ENCODE data around the gene NELFE. TPM values are rescaled to one million over a fixed set of nuclear protein-coding genes. Genes with fewer than 3 reads are reported as not detected.

The NELFE gene
- total RNA-seq, 4 donors from 2014 or later = 79.3 to 81.7 (median 81.1) TPM

DNA sequence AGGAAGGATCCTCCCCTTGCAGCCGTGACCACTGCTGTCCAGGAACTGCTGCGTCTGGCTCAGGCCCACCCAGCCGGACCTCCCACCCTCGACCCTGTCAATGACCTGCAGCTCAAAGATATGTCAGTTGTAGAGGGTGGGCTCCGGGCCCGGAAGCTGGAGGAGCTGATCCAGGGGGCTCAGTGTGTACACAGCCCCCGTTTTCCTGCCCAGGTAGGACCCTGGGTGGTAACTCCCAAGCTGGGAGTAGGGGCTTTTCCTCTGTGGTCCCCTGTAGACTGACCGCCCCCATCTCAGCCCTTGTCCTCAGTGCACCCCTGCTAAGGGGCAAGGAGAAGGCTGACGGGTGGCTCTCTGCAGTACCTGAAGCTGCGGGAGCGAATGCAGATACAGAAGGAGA is 9.6 kb upstream of the NELFE start:
- peaks cover 19 to 33% (median 29%) of the 10 kb centered on the region in 4 donors for H3K4me1 ChIP-seq
- intact Hi-C loops (cut with DNase I) = no loop called here
- H3K27me3 ChIP-seq = no peaks in the 10 kb centered on the region
- no peak overlapping the region for H3K27ac ChIP-seq (replicated peaks in 1 of 4)
- no peak for TF ChIP-seq POLR2AphosphoS5 (IDR thresholded peaks at IDR 0.05)
- no peak for TF ChIP-seq EP300 (IDR thresholded peaks at IDR 0.05)
- TF ChIP-seq, protein P1, sequence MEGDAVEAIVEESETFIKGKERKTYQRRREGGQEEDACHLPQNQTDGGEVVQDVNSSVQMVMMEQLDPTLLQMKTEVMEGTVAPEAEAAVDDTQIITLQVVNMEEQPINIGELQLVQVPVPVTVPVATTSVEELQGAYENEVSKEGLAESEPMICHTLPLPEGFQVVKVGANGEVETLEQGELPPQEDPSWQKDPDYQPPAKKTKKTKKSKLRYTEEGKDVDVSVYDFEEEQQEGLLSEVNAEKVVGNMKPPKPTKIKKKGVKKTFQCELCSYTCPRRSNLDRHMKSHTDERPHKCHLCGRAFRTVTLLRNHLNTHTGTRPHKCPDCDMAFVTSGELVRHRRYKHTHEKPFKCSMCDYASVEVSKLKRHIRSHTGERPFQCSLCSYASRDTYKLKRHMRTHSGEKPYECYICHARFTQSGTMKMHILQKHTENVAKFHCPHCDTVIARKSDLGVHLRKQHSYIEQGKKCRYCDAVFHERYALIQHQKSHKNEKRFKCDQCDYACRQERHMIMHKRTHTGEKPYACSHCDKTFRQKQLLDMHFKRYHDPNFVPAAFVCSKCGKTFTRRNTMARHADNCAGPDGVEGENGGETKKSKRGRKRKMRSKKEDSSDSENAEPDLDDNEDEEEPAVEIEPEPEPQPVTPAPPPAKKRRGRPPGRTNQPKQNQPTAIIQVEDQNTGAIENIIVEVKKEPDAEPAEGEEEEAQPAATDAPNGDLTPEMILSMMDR (IDR thresholded peaks at IDR 0.05) = no peak
- no peak for TF ChIP-seq POLR2A (IDR thresholded peaks at IDR 0.05; ENCODE audit: low read depth)
- peaks cover 26 to 76% (median 71%) of the 10 kb centered on the region in 4 donors for H3K36me3 ChIP-seq
- H3K4me3 ChIP-seq = no peak overlapping the region
- no peaks in the 10 kb centered on the region for H3K9me3 ChIP-seq
- DNase-seq (ENCODE audit: extremely low spot score) = no peak
- WGBS = 70% methylated on average over 3 of the region's 11 CpGs

DNA sequence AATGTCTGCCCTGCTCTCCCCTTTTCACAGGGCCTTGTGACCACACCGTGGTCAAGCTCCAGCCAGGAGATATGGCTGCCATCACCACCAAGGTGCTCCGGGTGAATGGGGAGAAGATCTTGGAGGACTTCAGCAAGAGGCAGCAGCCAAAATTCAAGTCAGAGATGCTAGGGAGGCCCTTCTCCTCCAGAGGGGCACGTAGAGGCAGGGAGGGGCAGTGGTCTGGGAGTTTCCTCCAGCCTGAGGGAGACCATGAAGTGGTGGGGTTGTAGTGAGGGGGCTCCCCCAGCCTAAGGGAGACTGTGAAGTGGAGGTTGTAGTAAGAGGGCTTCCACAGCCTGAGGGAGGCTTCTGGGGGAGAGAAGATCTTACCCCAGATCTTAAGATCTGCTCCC is 9.2 kb upstream of the NELFE start:
- no peak overlapping the region for H3K4me3 ChIP-seq
- no peak overlapping the region for H3K27ac ChIP-seq (replicated peaks in 1 of 4)
- no peak for DNase-seq (ENCODE audit: extremely low spot score)
- H3K9me3 ChIP-seq = no peaks in the 10 kb centered on the region
- peaks cover 28 to 80% (median 75%) of the 10 kb centered on the region in 4 donors for H3K36me3 ChIP-seq
- TF ChIP-seq POLR2A (IDR thresholded peaks at IDR 0.05; ENCODE audit: low read depth) (no peak), EP300 (IDR thresholded peaks at IDR 0.05) (no peak), POLR2AphosphoS5 (IDR thresholded peaks at IDR 0.05) (no peak)
- TF ChIP-seq, protein P1 (IDR thresholded peaks at IDR 0.05) = no peak
- intact Hi-C loops (cut with DNase I) = no loop called here
- H3K27me3 ChIP-seq = no peaks in the 10 kb centered on the region
- H3K4me1 ChIP-seq = peaks cover 15 to 29% (median 25%) of the 10 kb centered on the region in 4 donors
- WGBS = 100% methylated on average over 1 of the region's 3 CpGs

DNA sequence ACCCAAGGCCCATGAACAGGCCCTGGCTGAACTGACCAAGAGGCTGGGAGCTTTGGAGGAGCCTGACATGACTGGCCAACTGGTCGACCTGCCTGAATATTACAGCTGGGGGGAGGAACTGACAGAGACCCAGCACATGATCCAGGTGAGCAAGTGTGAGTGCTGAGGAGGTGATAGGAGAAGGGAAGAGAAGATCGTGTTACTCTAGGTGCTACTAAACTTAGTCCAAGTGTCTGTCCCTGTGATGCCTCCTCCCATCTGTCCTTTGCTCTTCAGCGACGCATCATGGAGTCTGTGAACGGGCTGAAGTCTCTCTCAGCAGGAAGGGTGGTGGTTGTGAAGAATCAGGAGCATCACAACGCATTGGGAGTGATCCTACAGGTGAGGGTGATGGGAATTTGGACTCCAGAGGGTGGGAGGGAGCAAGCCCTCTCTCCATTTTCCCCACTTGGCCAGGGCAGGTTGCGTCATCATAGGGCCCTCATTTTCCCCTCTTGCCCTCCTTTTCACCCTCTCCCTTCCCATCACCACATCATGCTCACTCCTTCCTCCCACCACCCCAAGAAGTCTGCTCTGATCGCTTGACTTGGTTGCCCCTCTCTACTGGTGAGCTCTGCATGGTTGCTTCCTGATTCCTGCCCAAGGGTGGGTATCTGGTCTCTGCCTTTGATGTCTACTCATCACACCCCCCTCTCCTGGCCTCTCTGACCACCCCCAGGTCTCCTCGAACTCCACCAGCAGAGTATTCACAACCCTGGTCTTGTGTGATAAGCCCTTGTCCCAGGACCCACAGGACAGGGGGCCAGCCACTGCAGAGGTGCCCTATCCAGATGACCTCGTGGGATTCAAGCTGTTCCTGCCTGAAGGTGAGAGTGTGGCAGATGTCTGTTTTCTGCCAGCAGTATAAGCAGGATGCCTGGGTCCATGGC is 8.5 kb upstream of the NELFE start:
- Histone ChIP-seq H3K4me3 (no peak overlapping the region), H3K36me3 (peaks cover 33 to 87% (median 82%) of the 10 kb centered on the region in 4 donors), H3K27me3 (no peaks in the 10 kb centered on the region), H3K4me1 (peaks cover 12 to 25% (median 21%) of the 10 kb centered on the region in 4 donors), H3K27ac (replicated peaks in 1 of 4) (no peak overlapping the region), H3K9me3 (no peaks in the 10 kb centered on the region)
- intact Hi-C loops (cut with DNase I) = no loop called here
- no peak for DNase-seq (ENCODE audit: extremely low spot score)
- TF ChIP-seq EP300 (IDR thresholded peaks at IDR 0.05) (no peak), POLR2A (IDR thresholded peaks at IDR 0.05; ENCODE audit: low read depth) (no peak), POLR2AphosphoS5 (IDR thresholded peaks at IDR 0.05) (no peak)
- TF ChIP-seq, protein P1 (IDR thresholded peaks at IDR 0.05) = no peak
- 78% methylated on average over 10 of the region's 10 CpGs for whole genome bisulfite sequencing

DNA sequence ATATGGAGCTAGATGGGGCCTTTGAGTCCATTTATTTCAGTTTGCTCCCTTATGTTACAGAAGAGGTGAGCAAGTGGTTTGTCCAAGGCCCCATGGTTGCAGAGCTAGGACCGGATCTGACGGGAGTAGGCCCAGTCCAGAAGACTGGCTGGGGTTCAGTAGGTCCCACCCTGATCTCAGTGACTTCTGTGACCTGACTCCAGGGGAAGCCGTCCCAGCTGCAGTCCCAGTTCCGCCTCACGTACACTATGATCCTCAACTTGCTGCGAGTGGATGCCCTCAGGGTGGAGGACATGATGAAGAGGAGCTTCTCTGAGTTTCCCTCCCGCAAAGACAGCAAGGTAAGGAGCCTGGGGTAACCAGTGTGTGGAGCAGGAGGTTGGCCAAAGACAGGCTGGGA is 7.7 kb upstream of the NELFE start:
- 93% methylated on average over 7 of the region's 7 CpGs for WGBS
- Histone ChIP-seq H3K27ac (replicated peaks in 1 of 4) (no peak overlapping the region), H3K27me3 (no peaks in the 10 kb centered on the region), H3K9me3 (no peaks in the 10 kb centered on the region), H3K4me1 (peaks cover 12 to 23% (median 19%) of the 10 kb centered on the region in 4 donors), H3K4me3 (no peak overlapping the region), H3K36me3 (peaks cover 40 to 94% (median 90%) of the 10 kb centered on the region in 4 donors)
- DNase-seq (ENCODE audit: extremely low spot score) = no peak
- TF ChIP-seq POLR2AphosphoS5 (IDR thresholded peaks at IDR 0.05) (no peak), EP300 (IDR thresholded peaks at IDR 0.05) (no peak), POLR2A (IDR thresholded peaks at IDR 0.05; ENCODE audit: low read depth) (no peak)
- TF ChIP-seq, protein P1 (IDR thresholded peaks at IDR 0.05) = no peak
- intact Hi-C loops (cut with DNase I) = no loop called here

Data from esophagus muscularis mucosa (tissue), 4 donors.